ENCODE measurements around the gene HK2.
A peak's percentile ranks its signal among the peaks of the same experiment; 100 is the strongest.

The HK2 gene

GRCh38 chr2:74806355-74806839 lies 27.5 kb upstream of the HK2 start:
- H3K23ac ChIP-seq (ENCODE audit: low read depth, low read length, poor library complexity), result no peak overlapping the region
- WGBS, 2 donors (ENCODE audit: extremely low coverage in 2 of 2, insufficient read length in 2 of 2, insufficient replicate concordance in 1 of 2), result no CpG with 5 or more reads among the region's 5 CpGs

GRCh38 chr2:74806920-74807319 lies 27.0 kb upstream of the HK2 start:
- H3K9ac ChIP-seq (ENCODE audit: low read depth, low read length, poor library complexity), result no peak overlapping the region

More at GRCh38 chr2:74806355-74806839, 27.5 kb upstream of the HK2 start:
- H4K91ac ChIP-seq (ENCODE audit: low read depth, low read length, poor library complexity), result no peak overlapping the region
- H3K4me3 ChIP-seq (ENCODE audit: low read length in 2 of 2), result no peak overlapping the region
- H3K4ac ChIP-seq (ENCODE audit: low read length), result no peak overlapping the region
- no peaks in the 10 kb centered on the region for H3K27me3 ChIP-seq (ENCODE audit: control insufficient read depth in 3 of 3, insufficient read depth in 3 of 3, low read depth in 1 of 3, low read length in 3 of 3)
- no peaks in the 10 kb centered on the region for H3K79me1 ChIP-seq (ENCODE audit: low read depth, low read length)
- no peak overlapping the region for H2BK15ac ChIP-seq (ENCODE audit: low read length)
- no peak overlapping the region for H3K27ac ChIP-seq (replicated peaks; ENCODE audit: low read length)
- peak overlapping the region; percentile 39 for H3K14ac ChIP-seq (ENCODE audit: low read length)
- no peak overlapping the region for H3K18ac ChIP-seq (ENCODE audit: low read length)
- no peak for DNase-seq (ENCODE audit: low spot score)
- H3K9me3 ChIP-seq (replicated peaks in 1 of 2; ENCODE audit: control insufficient read depth in 2 of 2, insufficient read depth in 1 of 2, low read depth in 1 of 2, low read length in 2 of 2), result no peaks in the 10 kb centered on the region
- no peaks in the 10 kb centered on the region for H3K4me1 ChIP-seq (ENCODE audit: control insufficient read depth in 2 of 2, insufficient read depth in 1 of 2, low read depth in 1 of 2, low read length in 2 of 2)
- H3K4me2 ChIP-seq (ENCODE audit: insufficient read depth, low read length, poor library complexity, severe bottlenecking), result no peak overlapping the region
- no peak overlapping the region for H2BK12ac ChIP-seq (ENCODE audit: low read length)
- no peak overlapping the region for H2BK120ac ChIP-seq (ENCODE audit: low read depth, low read length)
- H4K8ac ChIP-seq (ENCODE audit: low read depth, low read length), result no peak overlapping the region
- no peaks in the 10 kb centered on the region for H3K36me3 ChIP-seq (replicated peaks in 1 of 2; ENCODE audit: control insufficient read depth in 2 of 2, insufficient read depth in 2 of 2, low read length in 2 of 2)
- H3K9ac ChIP-seq (ENCODE audit: low read depth, low read length, poor library complexity), result no peak overlapping the region
- no peak overlapping the region for H2AK5ac ChIP-seq (ENCODE audit: low read depth, low read length)
- no peak overlapping the region for H2BK5ac ChIP-seq (ENCODE audit: low read length)
- no peak overlapping the region for H2AFZ ChIP-seq (ENCODE audit: low read length)

GRCh38 chr2:74812787-74813590 lies 20.9 kb upstream of the HK2 start:
- H2AFZ ChIP-seq (ENCODE audit: low read length), result no peak overlapping the region
- no peak overlapping the region for H3K27ac ChIP-seq (replicated peaks; ENCODE audit: low read length)
- no peak overlapping the region for H3K9ac ChIP-seq (ENCODE audit: low read depth, low read length, poor library complexity)
- no peak overlapping the region for H3K14ac ChIP-seq (ENCODE audit: low read length)
- no CpG with 5 or more reads among the region's 7 CpGs for WGBS, 2 donors (ENCODE audit: extremely low coverage in 2 of 2, insufficient read length in 2 of 2, insufficient replicate concordance in 1 of 2)
- H3K36me3 ChIP-seq (replicated peaks in 1 of 2; ENCODE audit: control insufficient read depth in 2 of 2, insufficient read depth in 2 of 2, low read length in 2 of 2), result no peaks in the 10 kb centered on the region
- H3K9me3 ChIP-seq (replicated peaks in 1 of 2; ENCODE audit: control insufficient read depth in 2 of 2, insufficient read depth in 1 of 2, low read depth in 1 of 2, low read length in 2 of 2), result no peaks in the 10 kb centered on the region
- H4K8ac ChIP-seq (ENCODE audit: low read depth, low read length), result no peak overlapping the region
- H2BK5ac ChIP-seq (ENCODE audit: low read length), result no peak overlapping the region
- H3K4me1 ChIP-seq (ENCODE audit: control insufficient read depth in 2 of 2, insufficient read depth in 1 of 2, low read depth in 1 of 2, low read length in 2 of 2), result peaks cover 2 to 10% of the 10 kb centered on the region in 2 donors
- no peak overlapping the region for H3K4me3 ChIP-seq (ENCODE audit: low read length in 2 of 2)
- H2BK12ac ChIP-seq (ENCODE audit: low read length), result no peak overlapping the region
- H3K23ac ChIP-seq (ENCODE audit: low read depth, low read length, poor library complexity), result no peak overlapping the region
- no peaks in the 10 kb centered on the region for H3K79me1 ChIP-seq (ENCODE audit: low read depth, low read length)
- no peak overlapping the region for H2BK120ac ChIP-seq (ENCODE audit: low read depth, low read length)
- no peak overlapping the region for H3K4me2 ChIP-seq (ENCODE audit: insufficient read depth, low read length, poor library complexity, severe bottlenecking)
- no peaks in the 10 kb centered on the region for H3K27me3 ChIP-seq (ENCODE audit: control insufficient read depth in 3 of 3, insufficient read depth in 3 of 3, low read depth in 1 of 3, low read length in 3 of 3)
- H4K91ac ChIP-seq (ENCODE audit: low read depth, low read length, poor library complexity), result no peak overlapping the region
- no peak overlapping the region for H2AK5ac ChIP-seq (ENCODE audit: low read depth, low read length)
- no peak overlapping the region for H3K4ac ChIP-seq (ENCODE audit: low read length)
- DNase-seq (ENCODE audit: low spot score), result no peak
- H2BK15ac ChIP-seq (ENCODE audit: low read length), result no peak overlapping the region
- H3K18ac ChIP-seq (ENCODE audit: low read length), result no peak overlapping the region

More at GRCh38 chr2:74806920-74807319, 27.0 kb upstream of the HK2 start:
- H3K23ac ChIP-seq (ENCODE audit: low read depth, low read length, poor library complexity), result no peak overlapping the region
- WGBS, 2 donors (ENCODE audit: extremely low coverage in 2 of 2, insufficient read length in 2 of 2, insufficient replicate concordance in 1 of 2), result no CpG with 5 or more reads among the region's 6 CpGs
- H3K14ac ChIP-seq (ENCODE audit: low read length), result no peak overlapping the region
- H2BK15ac ChIP-seq (ENCODE audit: low read length), result no peak overlapping the region
- no peak overlapping the region for H2BK120ac ChIP-seq (ENCODE audit: low read depth, low read length)
- no peak overlapping the region for H3K4ac ChIP-seq (ENCODE audit: low read length)
- no peak overlapping the region for H4K8ac ChIP-seq (ENCODE audit: low read depth, low read length)
- no peaks in the 10 kb centered on the region for H3K9me3 ChIP-seq (replicated peaks in 1 of 2; ENCODE audit: control insufficient read depth in 2 of 2, insufficient read depth in 1 of 2, low read depth in 1 of 2, low read length in 2 of 2)
- no peaks in the 10 kb centered on the region for H3K36me3 ChIP-seq (replicated peaks in 1 of 2; ENCODE audit: control insufficient read depth in 2 of 2, insufficient read depth in 2 of 2, low read length in 2 of 2)
- no peak for DNase-seq (ENCODE audit: low spot score)
- no peak overlapping the region for H3K27ac ChIP-seq (replicated peaks; ENCODE audit: low read length)
- no peak overlapping the region for H4K91ac ChIP-seq (ENCODE audit: low read depth, low read length, poor library complexity)
- H3K4me2 ChIP-seq (ENCODE audit: insufficient read depth, low read length, poor library complexity, severe bottlenecking), result no peak overlapping the region
- H3K18ac ChIP-seq (ENCODE audit: low read length), result no peak overlapping the region
- no peak overlapping the region for H2BK5ac ChIP-seq (ENCODE audit: low read length)
- no peak overlapping the region for H2AFZ ChIP-seq (ENCODE audit: low read length)
- H2AK5ac ChIP-seq (ENCODE audit: low read depth, low read length), result no peak overlapping the region
- no peaks in the 10 kb centered on the region for H3K79me1 ChIP-seq (ENCODE audit: low read depth, low read length)
- no peak overlapping the region for H3K4me3 ChIP-seq (ENCODE audit: low read length in 2 of 2)
- no peaks in the 10 kb centered on the region for H3K4me1 ChIP-seq (ENCODE audit: control insufficient read depth in 2 of 2, insufficient read depth in 1 of 2, low read depth in 1 of 2, low read length in 2 of 2)
- H2BK12ac ChIP-seq (ENCODE audit: low read length), result no peak overlapping the region
- H3K27me3 ChIP-seq (ENCODE audit: control insufficient read depth in 3 of 3, insufficient read depth in 3 of 3, low read depth in 1 of 3, low read length in 3 of 3), result no peaks in the 10 kb centered on the region

GRCh38 chr2:74814102-74814501 lies 19.8 kb upstream of the HK2 start:
- H2BK12ac ChIP-seq (ENCODE audit: low read length), result no peak overlapping the region
- no peak overlapping the region for H2BK15ac ChIP-seq (ENCODE audit: low read length)
- no peak for DNase-seq (ENCODE audit: low spot score)
- H2BK120ac ChIP-seq (ENCODE audit: low read depth, low read length), result no peak overlapping the region
- H3K27me3 ChIP-seq (ENCODE audit: control insufficient read depth in 3 of 3, insufficient read depth in 3 of 3, low read depth in 1 of 3, low read length in 3 of 3), result no peaks in the 10 kb centered on the region
- H3K18ac ChIP-seq (ENCODE audit: low read length), result no peak overlapping the region
- no CpG with 5 or more reads among the region's 2 CpGs for WGBS, 2 donors (ENCODE audit: extremely low coverage in 2 of 2, insufficient read length in 2 of 2, insufficient replicate concordance in 1 of 2)
- no peaks in the 10 kb centered on the region for H3K36me3 ChIP-seq (replicated peaks in 1 of 2; ENCODE audit: control insufficient read depth in 2 of 2, insufficient read depth in 2 of 2, low read length in 2 of 2)
- H2AFZ ChIP-seq (ENCODE audit: low read length), result no peak overlapping the region
- H4K91ac ChIP-seq (ENCODE audit: low read depth, low read length, poor library complexity), result no peak overlapping the region
- H3K4me3 ChIP-seq (ENCODE audit: low read length in 2 of 2), result no peak overlapping the region
- H3K9ac ChIP-seq (ENCODE audit: low read depth, low read length, poor library complexity), result no peak overlapping the region
- no peak overlapping the region for H4K8ac ChIP-seq (ENCODE audit: low read depth, low read length)
- no peak overlapping the region for H2BK5ac ChIP-seq (ENCODE audit: low read length)
- no peak overlapping the region for H3K14ac ChIP-seq (ENCODE audit: low read length)
- no peak overlapping the region for H3K4ac ChIP-seq (ENCODE audit: low read length)
- H3K4me1 ChIP-seq (ENCODE audit: control insufficient read depth in 2 of 2, insufficient read depth in 1 of 2, low read depth in 1 of 2, low read length in 2 of 2), result peaks cover 2 to 10% of the 10 kb centered on the region in 2 donors
- no peak overlapping the region for H3K23ac ChIP-seq (ENCODE audit: low read depth, low read length, poor library complexity)
- H2AK5ac ChIP-seq (ENCODE audit: low read depth, low read length), result no peak overlapping the region
- no peak overlapping the region for H3K27ac ChIP-seq (replicated peaks; ENCODE audit: low read length)
- H3K9me3 ChIP-seq (replicated peaks in 1 of 2; ENCODE audit: control insufficient read depth in 2 of 2, insufficient read depth in 1 of 2, low read depth in 1 of 2, low read length in 2 of 2), result no peaks in the 10 kb centered on the region
- no peaks in the 10 kb centered on the region for H3K79me1 ChIP-seq (ENCODE audit: low read depth, low read length)
- no peak overlapping the region for H3K4me2 ChIP-seq (ENCODE audit: insufficient read depth, low read length, poor library complexity, severe bottlenecking)
